SK-N-SH (cell line): ENCODE results near the gene SRCIN1.

ENCODE experiments used
- EP300 ChIP-seq, 2 experiments: IDR thresholded peaks; 2 replicates each; pipeline versions ENCODE4 v1.4.0 to v1.6.1; 2012; ENCODE audit warnings: borderline replicate concordance in 1 of 2, low read depth in 1 of 2, low read length in 1 of 2
- EZH2phosphoT487 ChIP-seq: fragments of 200-600 bp; sonication (generic); IDR thresholded peaks from 2 replicates; pipeline ENCODE4 v1.6.1; 2017; ENCODE audit warnings: low read depth, mixed run types, mild to moderate bottlenecking, antibody characterized with exemption, moderate library complexity, borderline replicate concordance
- FOXM1 ChIP-seq: IDR thresholded peaks from 2 replicates; pipeline ENCODE4 v1.4.0; 2012; ENCODE audit warnings: low read depth, mild to moderate bottlenecking
- IRF3 ChIP-seq: fragments of 150-350 bp; IDR thresholded peaks from 2 replicates; pipeline ENCODE4 v1.6.1; 2016; ENCODE audit warnings: mild to moderate bottlenecking, low read depth, low read length
- MXI1 ChIP-seq: IDR thresholded peaks from 2 replicates; pipeline ENCODE4 v1.6.1; 2012; ENCODE audit warnings: mild to moderate bottlenecking, low read depth, low read length, improper control_type of control experiment
- PBX3 ChIP-seq: IDR thresholded peaks from 2 replicates; pipeline ENCODE4; 2012
- POLR2AphosphoS5 ChIP-seq: IDR thresholded peaks from 2 replicates; pipeline ENCODE4 v1.6.1; 2012; ENCODE audit warnings: low read depth, low read length
- RAD21 ChIP-seq: IDR thresholded peaks from 2 replicates; pipeline ENCODE4 v1.6.1; 2012; ENCODE audit warnings: mild to moderate bottlenecking, low read length
- RFX5 ChIP-seq: IDR thresholded peaks from 2 replicates; pipeline ENCODE4 v1.6.1; 2012; ENCODE audit warnings: mild to moderate bottlenecking, improper control_type of control experiment, low read length
- SIN3A ChIP-seq: IDR thresholded peaks from 2 replicates; pipeline ENCODE4 v1.6.1; 2012; ENCODE audit warnings: low read depth, mild to moderate bottlenecking, low read length, moderate library complexity, borderline replicate concordance
- SMC3 ChIP-seq: IDR thresholded peaks from 2 replicates; pipeline ENCODE4 v1.6.1; 2012; ENCODE audit warnings: low read depth, low read length, improper control_type of control experiment
- TAF1 ChIP-seq: IDR thresholded peaks from 2 replicates; pipeline ENCODE4 v1.6.1; 2012; ENCODE audit warnings: low read depth, mild to moderate bottlenecking, low read length, moderate library complexity, borderline replicate concordance
- TCF12 ChIP-seq: IDR thresholded peaks from 2 replicates; pipeline ENCODE4 v1.4.0; 2012
- TF ChIP-seq, protein P1 (sequence below): fragments of 200-600 bp; sonication (generic); IDR thresholded peaks from 2 replicates; pipeline ENCODE4 v1.6.1; 2017; ENCODE audit warnings: antibody characterized with exemption, mild to moderate bottlenecking, moderate library complexity

DNA sequence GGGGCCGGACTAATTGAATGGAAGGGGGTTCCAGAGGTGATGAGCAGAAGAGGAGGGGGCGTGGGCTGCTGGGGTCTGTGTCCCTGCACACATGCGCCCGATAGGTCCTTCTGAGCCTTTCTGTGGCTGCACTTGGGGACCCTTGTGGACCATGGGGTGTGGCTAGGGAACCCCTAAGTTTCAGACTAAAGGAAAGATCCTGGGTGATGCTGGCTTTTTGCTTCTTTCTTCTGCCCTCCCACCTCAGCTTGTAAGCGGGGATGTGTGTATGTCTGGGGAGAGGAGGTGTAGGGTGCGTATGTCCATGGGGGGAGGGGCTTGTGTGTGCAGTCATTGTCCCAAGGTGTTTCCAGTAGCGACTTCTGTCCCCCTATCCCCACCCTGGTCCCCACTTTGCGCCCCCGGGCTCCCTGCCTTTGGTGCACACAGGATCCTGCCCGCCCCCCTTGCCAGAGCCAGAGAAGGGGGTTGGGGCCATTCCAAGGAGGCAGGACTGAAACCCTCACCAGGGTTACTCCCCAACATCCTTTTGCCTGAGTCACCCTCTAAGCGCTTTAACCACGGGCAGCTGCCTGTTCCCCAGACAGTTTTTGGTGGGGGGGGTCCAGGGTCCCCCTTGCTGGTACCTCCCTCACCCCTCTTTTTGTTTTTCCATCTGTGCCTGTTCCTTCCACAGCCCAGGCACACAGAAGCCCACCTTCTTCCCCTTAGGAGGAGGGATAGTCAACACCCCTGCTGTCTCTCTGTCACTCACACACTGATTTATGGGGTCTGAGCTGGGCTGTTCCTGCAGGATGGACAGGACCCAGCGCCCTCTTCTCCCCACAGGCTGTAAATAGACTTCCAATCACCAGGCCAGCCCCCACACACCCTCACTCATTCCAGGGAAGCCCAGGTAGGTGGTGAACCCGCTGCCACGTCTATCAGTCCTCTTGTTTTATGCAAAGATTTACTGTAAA is 94.3 kb downstream of the SRCIN1 start:
- TF ChIP-seq POLR2AphosphoS5 (no peak), IRF3 (no peak), EP300 (IDR thresholded peaks at IDR 0.05; ENCODE audit: borderline replicate concordance in 1 of 2, low read depth in 1 of 2, low read length in 1 of 2) (no peak), SMC3 (no peak), RFX5 (no peak), RAD21 (no peak), PBX3 (peak; percentile 57), SIN3A (no peak), TAF1 (no peak), MXI1 (no peak), TCF12 (peak; percentile 30), FOXM1 (no peak), EZH2phosphoT487 (no peak)
- TF ChIP-seq, protein P1, sequence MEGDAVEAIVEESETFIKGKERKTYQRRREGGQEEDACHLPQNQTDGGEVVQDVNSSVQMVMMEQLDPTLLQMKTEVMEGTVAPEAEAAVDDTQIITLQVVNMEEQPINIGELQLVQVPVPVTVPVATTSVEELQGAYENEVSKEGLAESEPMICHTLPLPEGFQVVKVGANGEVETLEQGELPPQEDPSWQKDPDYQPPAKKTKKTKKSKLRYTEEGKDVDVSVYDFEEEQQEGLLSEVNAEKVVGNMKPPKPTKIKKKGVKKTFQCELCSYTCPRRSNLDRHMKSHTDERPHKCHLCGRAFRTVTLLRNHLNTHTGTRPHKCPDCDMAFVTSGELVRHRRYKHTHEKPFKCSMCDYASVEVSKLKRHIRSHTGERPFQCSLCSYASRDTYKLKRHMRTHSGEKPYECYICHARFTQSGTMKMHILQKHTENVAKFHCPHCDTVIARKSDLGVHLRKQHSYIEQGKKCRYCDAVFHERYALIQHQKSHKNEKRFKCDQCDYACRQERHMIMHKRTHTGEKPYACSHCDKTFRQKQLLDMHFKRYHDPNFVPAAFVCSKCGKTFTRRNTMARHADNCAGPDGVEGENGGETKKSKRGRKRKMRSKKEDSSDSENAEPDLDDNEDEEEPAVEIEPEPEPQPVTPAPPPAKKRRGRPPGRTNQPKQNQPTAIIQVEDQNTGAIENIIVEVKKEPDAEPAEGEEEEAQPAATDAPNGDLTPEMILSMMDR: no peak
